Osteoblast (primary cell): ENCODE measurements around the gene DTNBP1. TPM values are rescaled to one million over a fixed set of nuclear protein-coding genes. Genes with fewer than 3 reads are reported as not detected.
A peak's percentile ranks its signal among the peaks of the same experiment; 100 is the strongest.

Experiments used
- DNase-seq: peaks from one replicate; pipeline ENCODE4 v3.0.0; 2011; ENCODE audit warnings: low spot score, mixed read lengths; ENCODE audit not compliant: insufficient read length; ENCODE audit errors: missing footprints
- H2AFZ ChIP-seq: 2 replicates; pipeline ENCODE4 v1.6.0; 2011; ENCODE audit warnings: mild to moderate bottlenecking, low read length
- H3K27ac ChIP-seq: 2 replicates; pipeline ENCODE4 v1.5.1; 2011; ENCODE audit warnings: mild to moderate bottlenecking, low read depth, low read length, moderate library complexity
- H3K27me3 ChIP-seq: 2 replicates; pipeline ENCODE4 v1.6.0; 2012; ENCODE audit warnings: mild to moderate bottlenecking, control low read depth, inconsistent platforms, low read length, moderate library complexity; ENCODE audit not compliant: insufficient read depth
- H3K36me3 ChIP-seq: 2 replicates; pipeline ENCODE4 v1.5.1; 2011; ENCODE audit warnings: mild to moderate bottlenecking, low read length, control low read depth, moderate library complexity; ENCODE audit not compliant: insufficient read depth
- H3K4me1 ChIP-seq: 2 replicates; pipeline ENCODE4 v1.5.1; 2011; ENCODE audit warnings: mild to moderate bottlenecking, low read length, control low read depth, moderate library complexity; ENCODE audit not compliant: insufficient read depth
- H3K4me2 ChIP-seq: 2 replicates; pipeline ENCODE4 v1.6.0; 2011; ENCODE audit warnings: mild to moderate bottlenecking, low read length; ENCODE audit not compliant: insufficient read depth
- H3K4me3 ChIP-seq: fragments of 200-600 bp; sonication (generic); 3 replicates; pipeline ENCODE4 v1.5.1; 2012; ENCODE audit warnings: mild to moderate bottlenecking, low read length, inconsistent platforms; ENCODE audit not compliant: insufficient read depth
- H3K79me2 ChIP-seq: 2 replicates; pipeline ENCODE4 v1.6.0; 2012; ENCODE audit warnings: mild to moderate bottlenecking, low read length, control low read depth, inconsistent platforms; ENCODE audit not compliant: insufficient read depth
- H3K9me3 ChIP-seq: 2 replicates; pipeline ENCODE4 v1.5.1; 2011; ENCODE audit warnings: low read depth, low read length, control low read depth
- H4K20me1 ChIP-seq: 2 replicates; pipeline ENCODE4 v1.6.0; 2012; ENCODE audit warnings: mild to moderate bottlenecking, low read length, control low read depth; ENCODE audit not compliant: insufficient read depth
- CTCF ChIP-seq: IDR thresholded peaks from 2 replicates; pipeline ENCODE4 v1.5.1; 2011; ENCODE audit warnings: mild to moderate bottlenecking, low read depth, low read length, moderate library complexity; ENCODE audit errors: extremely low read depth
- total RNA-seq: library from RNA; depleted of rRNA; stranded (reverse); fragments of >200 nt; gene quantifications from 2 replicates; pipeline ENCODE4 v1.2.3, GENCODE V29; 2012

DTNBP1 gene
- total RNA-seq, 1 donor = 5.8 TPM

GRCh38 chr6:15477746-15478145 lies 185.1 kb downstream of the DTNBP1 start:
- H3K79me2 ChIP-seq = peaks cover 19% of the 10 kb centered on the region
- no peak for DNase-seq
- H4K20me1 ChIP-seq = peaks cover 6% of the 10 kb centered on the region
- no peaks in the 10 kb centered on the region for H3K36me3 ChIP-seq
- no peak overlapping the region for H2AFZ ChIP-seq
- H3K27ac ChIP-seq = peak overlapping the region; percentile 65
- H3K4me1 ChIP-seq = peaks cover 46% of the 10 kb centered on the region
- no peak for TF ChIP-seq CTCF
- no peaks in the 10 kb centered on the region for H3K27me3 ChIP-seq
- H3K4me2 ChIP-seq = no peak overlapping the region
- H3K4me3 ChIP-seq = no peak overlapping the region
- no peaks in the 10 kb centered on the region for H3K9me3 ChIP-seq

GRCh38 chr6:15476631-15477380 lies 186.0 kb downstream of the DTNBP1 start:
- no peak overlapping the region for H3K4me3 ChIP-seq
- no peaks in the 10 kb centered on the region for H3K9me3 ChIP-seq
- no peak overlapping the region for H3K4me2 ChIP-seq
- no peaks in the 10 kb centered on the region for H3K36me3 ChIP-seq
- TF ChIP-seq CTCF = no peak
- peaks cover 6% of the 10 kb centered on the region for H4K20me1 ChIP-seq
- H3K79me2 ChIP-seq = peaks cover 20% of the 10 kb centered on the region
- no peaks in the 10 kb centered on the region for H3K27me3 ChIP-seq
- no peak for DNase-seq
- H2AFZ ChIP-seq = no peak overlapping the region
- peaks cover 47% of the 10 kb centered on the region for H3K4me1 ChIP-seq
- peak overlapping the region; percentile 65 for H3K27ac ChIP-seq

- DNase-seq = no peak
- Histone ChIP-seq H3K4me1 (peaks cover 47% of the 10 kb centered on the region), H2AFZ (no peak overlapping the region), H3K27me3 (no peaks in the 10 kb centered on the region), H3K79me2 (peaks cover 16% of the 10 kb centered on the region), H4K20me1 (peaks cover 6% of the 10 kb centered on the region), H3K4me2 (no peak overlapping the region), H3K9me3 (no peaks in the 10 kb centered on the region), H3K27ac (peak overlapping the region; percentile 65), H3K36me3 (no peaks in the 10 kb centered on the region), H3K4me3 (no peak overlapping the region)
- no peak for TF ChIP-seq CTCF
Observed at GRCh38 chr6:15475872-15476271, 187.0 kb downstream of the DTNBP1 start.

GRCh38 chr6:15475261-15475660 lies 187.6 kb downstream of the DTNBP1 start:
- Histone ChIP-seq H3K9me3 (no peaks in the 10 kb centered on the region), H3K27ac (no peak overlapping the region)

More at GRCh38 chr6:15475261-15475660, 187.6 kb downstream of the DTNBP1 start:
- Histone ChIP-seq H3K4me2 (no peak overlapping the region), H2AFZ (no peak overlapping the region), H3K27me3 (no peaks in the 10 kb centered on the region), H3K4me3 (no peak overlapping the region), H3K79me2 (peaks cover 12% of the 10 kb centered on the region), H3K36me3 (no peaks in the 10 kb centered on the region), H3K4me1 (peaks cover 46% of the 10 kb centered on the region), H4K20me1 (peaks cover 6% of the 10 kb centered on the region)
- no peak for DNase-seq
- TF ChIP-seq CTCF = no peak
